Measurements from ENCODE around the gene CLSTN3. TPM values are rescaled to one million over a fixed set of nuclear protein-coding genes. Genes with fewer than 3 reads are reported as not detected.

Gene CLSTN3
- total RNA-seq, 4 donors from 2014 or later: 16.1 to 45.6 (median 28.4) TPM

DNA sequence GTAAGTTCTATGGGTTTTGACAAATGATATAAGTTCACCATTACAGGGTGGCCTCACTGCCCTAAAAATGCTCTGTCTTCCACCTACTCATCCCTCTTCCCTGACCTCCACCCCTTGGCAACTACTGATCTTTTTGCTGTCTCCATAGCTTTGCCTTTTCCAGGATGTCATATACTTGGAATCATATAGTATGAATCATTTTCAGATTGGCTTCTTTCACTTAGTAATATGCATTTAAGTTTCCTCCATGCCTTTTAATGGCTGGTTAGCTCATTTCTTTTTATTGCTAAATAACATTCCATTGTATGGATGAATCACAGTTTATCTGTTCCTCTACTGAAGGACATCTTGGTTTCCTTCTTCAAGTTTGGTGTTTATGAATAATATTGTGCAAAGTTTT, 45.3 kb downstream of the CLSTN3 start:
- no peak for TF ChIP-seq CTCF (IDR thresholded peaks at IDR 0.05; ENCODE audit: low read depth)

DNA sequence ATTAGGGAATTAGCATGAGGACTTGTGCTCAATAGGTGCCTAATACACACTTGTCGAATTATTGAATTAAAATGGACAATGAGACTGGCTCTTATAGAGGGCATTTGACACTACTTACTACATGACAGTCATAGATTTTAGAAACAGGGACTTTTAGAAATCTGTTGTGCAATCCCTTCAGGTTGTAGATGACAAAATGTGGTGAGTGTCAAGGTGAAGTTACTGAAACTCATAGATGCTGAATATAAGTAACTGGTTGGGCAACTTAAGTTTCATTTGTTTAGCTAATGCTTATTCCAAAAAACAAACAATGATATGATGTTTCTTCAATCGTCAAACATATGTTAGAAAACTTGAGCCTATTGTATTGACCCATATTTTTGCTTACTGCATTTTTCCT, 46.4 kb downstream of the CLSTN3 start:
- TF ChIP-seq CTCF (IDR thresholded peaks at IDR 0.05; ENCODE audit: low read depth): no peak

DNA sequence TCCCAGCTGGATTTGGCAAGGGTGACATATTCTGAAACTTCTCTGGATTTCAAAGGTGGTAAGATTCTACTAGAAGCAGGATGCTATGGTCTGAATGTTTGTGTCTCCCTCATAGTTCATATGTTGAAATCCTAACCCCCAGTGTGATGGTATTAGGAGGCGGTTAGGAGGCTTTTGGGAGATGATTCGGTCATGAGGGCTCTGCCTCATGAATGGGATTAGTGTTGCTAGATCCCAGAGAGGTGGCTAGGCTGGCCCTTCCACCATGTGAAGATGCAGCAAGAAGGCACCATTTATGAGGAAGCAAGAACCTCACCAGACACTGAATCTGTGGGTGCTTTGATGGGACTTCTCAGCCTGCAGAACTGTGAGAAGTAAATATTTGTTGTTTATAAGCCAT, 48.3 kb downstream of the CLSTN3 start:
- TF ChIP-seq CTCF (IDR thresholded peaks at IDR 0.05; ENCODE audit: low read depth): no peak

- no peak for TF ChIP-seq CTCF (IDR thresholded peaks at IDR 0.05; ENCODE audit: low read depth)
Observed at GRCh38 chr12:7180685-7181084, 50.5 kb downstream of the CLSTN3 start.

DNA sequence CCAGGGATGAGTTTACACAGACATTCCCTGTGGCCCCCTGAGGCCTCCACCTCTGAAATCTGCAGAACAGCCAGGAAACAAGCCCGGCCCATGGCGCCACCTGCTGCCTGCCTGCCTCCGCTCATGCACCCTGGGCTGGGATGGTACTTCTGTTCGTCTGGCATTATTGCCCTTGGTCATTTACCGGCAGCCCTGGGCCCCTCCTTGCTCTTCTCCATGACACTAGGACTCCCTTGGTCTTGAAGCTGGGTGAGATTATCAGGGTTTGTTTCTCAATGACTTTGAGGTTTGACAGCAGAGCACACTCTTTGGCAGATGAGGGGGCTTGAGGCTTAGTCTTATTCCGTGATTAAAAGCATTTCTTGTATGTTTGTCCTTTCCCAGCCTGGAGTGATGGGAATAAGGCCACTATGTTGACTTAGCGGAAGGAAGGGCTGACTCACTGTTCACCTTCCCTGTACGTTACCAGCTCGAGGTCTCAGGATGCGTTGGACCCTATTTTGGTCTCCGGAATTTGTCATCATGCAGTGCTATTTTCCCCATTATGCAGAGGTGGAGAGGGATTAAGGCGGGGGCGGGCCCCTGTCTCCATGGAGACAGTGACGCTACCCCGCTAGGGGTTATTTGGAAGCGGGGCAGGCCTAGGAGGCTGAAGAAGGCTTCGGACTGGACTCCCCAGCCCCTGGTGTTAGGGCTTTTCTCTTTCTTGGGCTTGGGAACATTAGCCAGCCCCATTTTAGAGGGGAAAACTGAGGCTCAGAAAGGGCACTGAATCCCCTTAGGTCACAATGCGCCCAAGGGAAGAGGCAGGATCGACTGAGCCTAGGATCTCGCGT, 58.6 kb downstream of the CLSTN3 start:
- no peak for TF ChIP-seq CTCF (IDR thresholded peaks at IDR 0.05; ENCODE audit: low read depth)

GRCh38 chr12:7189398-7190267, 59.5 kb downstream of the CLSTN3 start, which contains the start of gene PEX5:
Gene PEX5, plus strand, starts transcription at chr12:7189686. Its CDS starts 692 bp downstream, at chr12:7190378.
- TF ChIP-seq CTCF (IDR thresholded peaks at IDR 0.05; ENCODE audit: low read depth): no peak

Measured in subcutaneous adipose tissue (tissue), 4 donors.